Measurements from ENCODE around the gene TEX36.

The TEX36 gene

DNA sequence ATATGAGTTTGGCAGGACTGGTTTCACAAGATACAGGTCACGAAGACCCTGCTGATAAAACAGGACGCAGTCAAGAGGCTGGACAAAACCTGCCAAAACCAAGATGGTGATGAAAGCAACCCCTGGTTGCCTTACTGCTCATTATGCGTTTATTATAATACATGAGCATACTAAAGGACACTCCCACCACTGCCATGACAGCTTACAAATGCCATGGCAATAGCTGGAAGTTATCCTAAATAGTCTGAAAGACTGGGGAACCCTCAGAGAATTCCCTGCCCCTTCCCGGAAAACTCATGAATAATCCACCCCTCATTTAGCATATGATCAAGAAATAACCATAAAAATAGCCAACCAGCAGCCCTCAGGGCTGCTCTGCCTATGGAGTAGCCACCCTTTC lies 73.1 kb downstream of the TEX36 start:
- H3K4me3 ChIP-seq (ENCODE audit: low read depth, low read length), result no peak overlapping the region
- TF ChIP-seq CTCF (IDR thresholded peaks at IDR 0.05; ENCODE audit: control insufficient read depth, extremely low read depth, insufficient read depth), result no peak

DNA sequence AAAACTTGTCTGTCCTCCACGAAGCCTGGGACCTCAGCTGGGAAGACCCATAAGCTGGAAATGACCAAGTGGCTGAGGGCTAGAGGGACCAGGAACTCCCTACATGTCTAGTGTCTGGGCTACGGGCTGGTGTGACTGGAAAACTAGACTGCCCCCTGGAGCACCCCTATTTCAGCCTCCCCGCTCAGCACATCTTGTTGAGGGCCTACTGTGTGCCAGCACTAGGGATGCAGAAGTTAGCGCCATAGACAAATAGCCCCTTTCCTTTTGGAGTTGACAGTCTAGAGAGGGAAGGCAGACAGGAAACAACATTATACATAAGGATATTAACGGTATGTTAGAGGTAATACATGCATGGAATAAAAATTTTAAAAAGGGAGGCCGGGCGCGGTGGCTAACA lies 74.5 kb downstream of the TEX36 start:
- H3K4me3 ChIP-seq (ENCODE audit: low read depth, low read length), result no peak overlapping the region
- TF ChIP-seq CTCF (IDR thresholded peaks at IDR 0.05; ENCODE audit: control insufficient read depth, extremely low read depth, insufficient read depth), result no peak
- no peak for DNase-seq (ENCODE audit: low read depth)

More for the DNA sequence above, 73.1 kb downstream of the TEX36 start:
- DNase-seq (ENCODE audit: low read depth), result no peak

DNA sequence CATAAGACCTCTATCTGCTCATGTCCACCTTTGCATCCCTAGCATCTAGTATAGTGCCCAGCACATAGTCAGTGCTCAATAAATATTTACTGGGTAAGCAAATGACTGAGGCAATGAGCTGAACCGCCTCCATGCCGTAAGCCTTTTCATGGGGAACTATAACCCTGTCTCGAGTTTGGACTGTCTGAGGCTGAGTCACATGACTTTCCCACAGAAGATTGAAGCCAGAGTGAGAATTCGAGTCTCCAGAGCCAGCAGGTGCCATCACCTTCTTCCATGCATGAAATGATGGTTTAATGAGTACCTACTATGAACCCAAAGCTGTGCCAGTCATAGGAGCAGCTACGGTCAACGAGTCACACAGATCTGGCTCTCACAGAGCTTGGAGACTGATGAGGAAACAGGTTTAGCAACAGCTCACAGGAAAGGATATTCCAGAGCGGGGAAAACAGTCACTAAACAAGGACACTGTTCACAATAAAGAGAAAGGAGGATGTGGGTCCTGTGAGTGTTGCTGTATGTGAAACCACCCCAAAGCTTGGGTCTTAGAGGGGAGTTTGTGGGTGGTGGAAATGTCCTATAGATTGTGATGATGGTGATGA lies 75.2 kb downstream of the TEX36 start:
- DNase-seq (ENCODE audit: low read depth), result no peak
- TF ChIP-seq CTCF (IDR thresholded peaks at IDR 0.05; ENCODE audit: control insufficient read depth, extremely low read depth, insufficient read depth), result no peak
- no peak overlapping the region for H3K4me3 ChIP-seq (ENCODE audit: low read depth, low read length)

- DNase-seq (ENCODE audit: low read depth), result no peak
- no peak for TF ChIP-seq CTCF (IDR thresholded peaks at IDR 0.05; ENCODE audit: control insufficient read depth, extremely low read depth, insufficient read depth)
- H3K4me3 ChIP-seq (ENCODE audit: low read depth, low read length), result no peak overlapping the region
Observed at GRCh38 chr10:125606414-125607010, 76.5 kb downstream of the TEX36 start.

Data from LNCaP clone FGC (cell line).